Stimulated activated effector memory CD8-positive, alpha-beta T cell treated with anti-CD3 and anti-CD28 coated beads, Interleukin-12 subunit alpha, Interleukin-12 subunit beta, amount 100 ng/mL, for 72 hours (primary cell): ENCODE measurements around the gene DEXI.

Experiments used
- ATAC-seq: fragments of 150-1000 bp; cut with Tn5 transposase; 2 replicates; pipeline ENCODE4 v1.10.0; 2021
- DNase-seq, 2 donors: peaks; one replicate each; pipeline ENCODE4 v3.0.0; 2021 to 2022; ENCODE audit warnings: low spot score in 2 of 2
- H3K27ac Mint-ChIP-seq: one replicate; pipeline ENCODE4 v1.8.0; 2022; ENCODE audit warnings: mild to moderate bottlenecking, mixed read lengths
- H3K36me3 Mint-ChIP-seq: one replicate; pipeline ENCODE4 v1.8.0; 2022; ENCODE audit warnings: mild to moderate bottlenecking, mixed read lengths
- H3K4me1 Mint-ChIP-seq: one replicate; pipeline ENCODE4 v1.8.0; 2022; ENCODE audit warnings: mixed read lengths
- H3K4me3 Mint-ChIP-seq: one replicate; pipeline ENCODE4 v1.8.0; 2022; ENCODE audit warnings: mild to moderate bottlenecking, mixed read lengths
- H3K9me3 Mint-ChIP-seq: one replicate; pipeline ENCODE4 v1.8.0; 2022; ENCODE audit warnings: mixed read lengths

DEXI gene

DNA sequence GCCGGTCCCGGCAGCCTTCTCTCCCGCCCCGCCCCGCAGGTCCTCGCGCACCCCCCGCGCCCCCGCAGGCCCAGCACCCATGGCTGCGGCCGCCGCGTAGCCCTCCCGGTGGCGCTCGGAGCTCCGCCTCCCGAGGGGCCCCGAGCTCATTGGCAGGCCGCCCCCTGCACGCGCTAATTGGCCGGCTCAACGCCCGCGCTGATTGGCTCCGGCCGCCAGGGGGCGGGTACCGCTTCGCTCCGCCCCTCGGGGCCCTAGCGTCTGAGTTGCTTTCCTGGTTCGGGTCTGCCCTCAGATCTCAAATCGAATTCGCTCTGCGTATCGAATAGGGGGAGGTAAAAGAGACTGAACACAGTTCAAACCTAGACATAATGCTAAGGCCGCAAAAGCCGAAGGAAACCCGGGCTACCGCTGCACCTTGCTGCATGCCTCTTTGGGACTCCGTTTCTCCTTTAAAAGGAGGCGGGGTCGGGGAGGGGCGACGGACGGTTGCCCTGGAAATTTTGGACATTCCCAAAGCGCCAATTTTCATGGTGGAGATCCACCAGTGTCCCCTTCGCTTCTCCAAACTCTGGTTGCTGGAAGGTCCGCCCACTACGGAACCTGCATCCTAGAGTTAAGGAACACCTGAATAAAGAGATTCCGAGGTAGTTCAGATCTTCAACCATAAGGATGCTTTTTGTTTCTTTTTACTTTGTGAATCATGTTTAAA, at the start of gene DEXI:
TSS of gene DEXI (minus strand) at position 117 of the 712 bp plus-strand sequence. CDS start 463 bp downstream, outside the sequence.
- Mint-ChIP-seq H3K9me3 (no peaks in the 10 kb centered on the region), H3K27ac (peak within 1 kb of the TSS; percentile 65), H3K4me1 (peaks cover 83% of the 10 kb centered on the region), H3K36me3 (peaks cover 18% of the 10 kb centered on the region), H3K4me3 (peak within 1 kb of the TSS; percentile 79)
- ATAC-seq (peak; percentile 86), DNase-seq (peak; percentile 97)

DNA sequence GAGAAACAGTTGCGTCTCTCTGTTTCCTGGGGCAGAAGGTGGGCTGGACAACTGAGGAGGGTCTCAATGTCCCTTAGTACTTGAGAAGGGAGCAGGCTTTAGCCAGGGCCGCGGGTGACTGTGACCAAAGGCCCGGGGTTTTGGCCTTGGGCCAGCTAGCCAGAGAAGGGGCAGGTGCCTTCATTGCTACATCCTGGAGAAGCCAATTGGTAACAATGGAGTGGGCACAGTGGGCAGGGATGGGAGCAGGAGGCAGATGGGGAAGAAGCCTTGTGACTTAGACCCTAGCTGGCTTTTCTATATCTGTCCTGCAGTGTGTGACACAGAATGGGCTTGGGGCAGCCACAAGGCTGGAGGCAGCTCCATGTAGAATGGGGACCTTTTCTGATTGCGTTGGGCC, 48.1 kb upstream of the DEXI start:
- Mint-ChIP-seq H3K9me3 (no peaks in the 10 kb centered on the region), H3K4me3 (peak overlapping the region; percentile 56), H3K36me3 (peaks cover 63% of the 10 kb centered on the region), H3K4me1 (peaks cover 81% of the 10 kb centered on the region), H3K27ac (peak overlapping the region; percentile 70)
- ATAC-seq: no peak
- no peak for DNase-seq

DNA sequence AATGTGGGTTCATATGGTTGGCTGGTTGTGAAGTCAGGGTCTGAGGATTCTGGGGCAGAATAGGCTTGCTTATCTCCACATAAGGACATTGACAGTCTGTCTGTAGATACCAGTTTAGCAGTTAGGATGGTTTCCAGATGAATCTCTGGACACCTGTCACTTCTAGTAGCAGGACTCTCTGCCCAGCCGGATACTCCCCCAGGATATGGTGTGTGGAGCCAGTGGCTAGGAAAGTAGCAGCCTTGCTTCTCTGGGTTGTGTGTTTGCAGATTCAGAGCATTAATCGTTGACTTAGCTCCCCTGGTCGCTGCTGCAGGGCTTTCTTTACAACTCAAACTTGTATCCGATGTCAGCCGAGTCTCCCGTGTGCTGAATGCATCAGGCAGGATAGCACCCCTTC, 47.3 kb upstream of the DEXI start:
- Mint-ChIP-seq H3K4me3 (peak overlapping the region; percentile 46), H3K9me3 (no peaks in the 10 kb centered on the region), H3K4me1 (peaks cover 76% of the 10 kb centered on the region), H3K36me3 (peaks cover 64% of the 10 kb centered on the region), H3K27ac (peak overlapping the region; percentile 75)
- no peak for ATAC-seq
- no peak for DNase-seq

DNA sequence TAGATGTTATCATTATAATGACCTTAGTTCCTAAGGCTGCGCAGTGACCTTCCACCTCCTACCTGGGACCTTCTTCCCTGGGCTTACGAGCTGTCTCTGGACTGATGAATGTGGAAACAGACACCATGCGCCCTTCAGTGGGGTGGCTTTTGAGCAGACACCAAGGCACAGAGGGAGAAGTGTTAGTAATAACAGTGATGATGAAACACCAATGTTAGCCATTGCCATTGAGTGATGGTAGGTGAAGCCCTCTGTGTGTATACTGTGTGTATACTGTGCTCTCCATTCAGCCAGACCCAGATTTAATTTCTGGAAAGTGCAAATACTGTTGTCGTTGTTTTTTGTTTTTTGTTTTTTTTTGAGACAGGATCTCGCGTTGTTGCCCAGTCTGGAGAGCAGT, 46.6 kb upstream of the DEXI start:
- Mint-ChIP-seq H3K9me3 (no peaks in the 10 kb centered on the region), H3K4me3 (peak overlapping the region; percentile 46), H3K36me3 (peaks cover 65% of the 10 kb centered on the region), H3K4me1 (peaks cover 80% of the 10 kb centered on the region), H3K27ac (peak overlapping the region; percentile 75)
- DNase-seq (no peak), ATAC-seq (peak; percentile 19)

DNA sequence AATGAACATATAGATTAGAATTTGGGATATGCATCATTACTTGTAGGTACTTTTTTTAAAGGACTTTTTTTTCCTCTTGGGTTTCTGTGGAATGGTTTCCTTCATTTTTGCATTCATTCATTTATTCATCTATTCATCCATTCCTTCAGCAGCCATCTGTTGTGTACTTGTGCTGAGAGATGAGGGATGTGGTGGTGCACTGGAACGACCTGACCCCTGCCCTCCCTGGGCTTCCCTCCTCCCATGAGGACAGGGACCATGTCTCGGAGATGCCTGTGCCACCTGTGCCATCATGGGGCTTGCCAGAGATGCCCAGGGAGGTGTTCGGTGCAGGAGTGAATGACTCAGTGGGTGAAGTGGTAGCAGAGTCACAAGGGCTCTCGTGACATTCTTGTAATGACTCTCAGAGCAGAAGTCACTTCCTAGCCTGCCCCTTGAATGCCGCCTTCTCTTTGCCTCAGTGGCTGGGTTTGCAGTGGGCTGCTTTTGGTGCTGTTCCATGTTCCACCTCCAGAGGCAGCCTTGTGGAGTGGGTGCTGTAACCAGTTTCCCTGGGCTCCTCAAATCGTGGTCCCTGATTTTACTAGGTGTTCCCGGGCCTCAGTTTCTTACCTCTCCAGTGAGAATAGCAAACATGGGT, 46.0 kb upstream of the DEXI start:
- Mint-ChIP-seq H3K27ac (peak overlapping the region; percentile 75), H3K36me3 (peaks cover 59% of the 10 kb centered on the region), H3K4me1 (peaks cover 85% of the 10 kb centered on the region), H3K9me3 (no peaks in the 10 kb centered on the region), H3K4me3 (peak overlapping the region; percentile 46)
- DNase-seq (peak; percentile 63 to 90), ATAC-seq (peak; percentile 96)

DNA sequence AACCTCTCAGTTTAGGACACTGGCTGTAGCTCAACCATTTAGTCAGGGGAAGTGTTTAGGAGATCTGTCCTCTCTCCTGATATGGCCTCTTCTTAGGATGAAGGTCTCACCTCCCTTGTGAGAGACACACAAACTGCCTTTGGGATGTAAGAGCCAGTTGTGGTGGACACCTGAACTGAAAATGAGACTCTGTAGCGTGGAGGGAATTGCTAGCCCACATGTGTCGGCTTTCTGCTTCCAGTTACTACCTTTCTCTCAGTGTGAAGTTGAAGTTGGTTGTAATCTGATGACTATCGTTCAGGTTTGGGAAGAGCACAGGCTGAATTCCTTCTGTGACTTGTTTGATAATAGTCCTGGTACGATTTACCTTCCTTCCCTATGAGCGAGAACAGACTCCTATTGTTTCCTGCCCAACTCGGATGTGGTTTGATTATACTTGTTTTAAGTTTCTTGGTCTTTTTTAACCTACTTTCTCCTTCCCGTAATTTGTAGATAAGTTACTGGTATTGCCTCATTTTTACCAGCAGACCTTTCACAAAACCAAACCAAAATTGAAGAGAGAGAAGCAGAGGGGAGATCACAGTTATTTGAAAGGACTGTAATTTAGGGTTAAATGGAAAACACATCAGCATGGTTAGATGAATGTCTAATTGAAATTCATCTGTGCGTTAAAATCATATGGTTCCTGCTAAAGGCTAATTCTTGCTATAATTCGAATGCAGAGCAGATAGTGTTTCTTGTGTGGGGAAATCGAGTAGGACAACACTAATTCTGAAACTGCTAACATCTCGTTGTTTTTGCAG, 45.3 kb upstream of the DEXI start:
- H3K27ac Mint-ChIP-seq: peak overlapping the region; percentile 75
- DNase-seq (peak in 1 of 2 donors; percentile 57), ATAC-seq (peak; percentile 49)
- peak overlapping the region; percentile 46 for H3K4me3 Mint-ChIP-seq
- no peaks in the 10 kb centered on the region for H3K9me3 Mint-ChIP-seq
- peaks cover 60% of the 10 kb centered on the region for H3K36me3 Mint-ChIP-seq
- peaks cover 86% of the 10 kb centered on the region for H3K4me1 Mint-ChIP-seq

DNA sequence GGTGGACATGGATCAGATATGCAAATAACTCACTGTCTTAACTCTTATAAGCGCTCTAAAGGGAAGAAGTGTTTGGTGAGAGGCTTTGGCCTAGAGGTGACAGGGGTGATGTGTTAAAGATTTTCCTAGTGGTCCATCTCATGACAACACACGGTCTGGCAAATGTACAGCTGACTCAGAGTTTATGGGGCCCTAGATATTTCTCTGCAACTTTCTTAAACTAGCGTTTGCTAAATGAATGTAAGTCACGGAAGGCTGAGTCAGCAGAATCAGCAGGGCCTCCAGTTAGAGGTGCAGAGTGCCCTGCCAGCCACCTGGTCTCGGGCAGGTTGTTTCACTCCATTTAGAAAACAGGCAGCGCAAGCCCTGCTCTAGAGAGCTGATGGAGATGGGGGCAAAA, 42.2 kb upstream of the DEXI start:
- Mint-ChIP-seq H3K9me3 (no peaks in the 10 kb centered on the region), H3K27ac (peak overlapping the region; percentile 21), H3K4me3 (peak overlapping the region; percentile 75), H3K36me3 (peaks cover 69% of the 10 kb centered on the region), H3K4me1 (peaks cover 70% of the 10 kb centered on the region)
- no peak for DNase-seq
- ATAC-seq: no peak

DNA sequence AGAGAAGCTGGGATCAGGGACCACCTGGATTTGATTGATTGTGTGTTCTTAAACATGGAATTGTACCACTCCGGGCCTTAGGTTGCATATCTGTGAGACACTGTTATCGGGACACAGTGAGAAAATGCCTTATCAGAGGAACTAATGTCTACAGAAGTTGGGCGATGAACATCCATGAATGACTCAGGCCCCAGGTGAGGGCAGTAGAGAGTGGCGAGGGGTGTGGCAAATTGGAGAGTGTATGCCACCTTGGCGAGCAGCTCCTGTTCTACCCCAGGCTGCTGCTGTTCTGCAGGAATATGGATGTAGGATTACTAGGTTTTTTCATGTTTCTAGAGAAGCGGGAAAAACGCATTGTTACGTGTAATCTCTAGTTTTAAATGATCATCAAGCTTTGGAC, 40.9 kb upstream of the DEXI start:
- peaks cover 57% of the 10 kb centered on the region for H3K4me1 Mint-ChIP-seq
- no peaks in the 10 kb centered on the region for H3K9me3 Mint-ChIP-seq
- H3K36me3 Mint-ChIP-seq: peaks cover 69% of the 10 kb centered on the region
- DNase-seq: peak in 1 of 2 donors; percentile 64
- H3K27ac Mint-ChIP-seq: peak overlapping the region; percentile 90
- ATAC-seq: peak; percentile 33
- H3K4me3 Mint-ChIP-seq: peak overlapping the region; percentile 75

DNA sequence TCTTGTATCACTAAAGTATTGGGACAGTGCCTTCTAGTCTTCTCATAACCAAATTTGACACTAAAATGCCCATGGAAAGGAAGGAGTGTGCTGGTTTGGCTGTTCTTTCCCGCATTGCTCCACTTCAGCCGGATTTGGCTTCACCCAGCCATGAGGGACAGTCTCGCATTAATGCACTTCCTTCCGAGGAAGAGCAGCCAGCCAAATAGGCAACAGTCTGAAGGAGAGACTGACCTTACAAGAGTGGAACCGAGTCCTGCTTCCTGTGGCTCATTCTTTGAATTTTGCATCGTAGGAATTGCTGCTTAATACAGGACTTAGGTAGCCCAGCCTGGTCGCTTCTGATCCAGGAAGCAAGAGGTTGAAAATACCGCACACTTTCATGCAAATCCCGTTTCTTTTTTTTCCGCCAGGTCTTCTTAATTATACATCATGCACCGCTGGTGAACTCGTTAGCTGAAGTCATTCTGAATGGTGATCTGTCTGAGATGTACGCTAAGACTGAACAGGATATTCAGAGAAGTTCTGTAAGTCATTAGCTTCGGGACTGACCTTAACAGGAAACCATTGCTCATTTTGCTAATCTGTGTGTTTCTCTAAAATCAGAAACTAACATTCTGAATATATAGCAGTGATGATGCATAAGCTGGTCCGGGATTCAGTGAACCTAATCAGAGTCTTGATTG, 40.3 kb upstream of the DEXI start:
- peaks cover 57% of the 10 kb centered on the region for H3K4me1 Mint-ChIP-seq
- H3K27ac Mint-ChIP-seq: peak overlapping the region; percentile 90
- DNase-seq (no peak), ATAC-seq (peak; percentile 84)
- H3K36me3 Mint-ChIP-seq: peaks cover 74% of the 10 kb centered on the region
- peak overlapping the region; percentile 75 for H3K4me3 Mint-ChIP-seq
- H3K9me3 Mint-ChIP-seq: no peaks in the 10 kb centered on the region

DNA sequence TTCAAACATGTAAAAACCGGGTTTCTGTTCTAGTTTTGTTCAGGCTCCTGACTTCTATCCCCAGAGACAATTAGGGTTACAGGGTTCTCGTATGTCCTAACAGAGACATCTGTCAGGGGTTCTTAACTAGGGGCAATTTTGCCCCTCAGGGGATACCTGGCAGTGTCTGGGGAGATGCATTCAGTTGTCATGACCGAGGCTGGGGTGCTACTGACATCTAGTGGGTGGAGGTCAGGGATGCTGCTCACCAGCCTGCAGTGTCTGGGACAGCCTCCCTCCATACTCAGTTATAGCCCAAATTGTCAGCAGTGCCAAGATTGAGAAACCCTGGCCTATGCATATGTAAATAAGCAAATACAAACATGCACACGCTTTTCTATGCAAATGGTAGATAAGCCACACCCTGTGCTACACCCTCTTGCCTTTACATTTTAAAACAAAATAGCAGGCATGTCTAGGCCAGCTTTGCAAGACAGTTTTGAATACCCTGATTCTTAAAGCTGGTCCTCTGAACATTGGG, 39.5 kb upstream of the DEXI start:
- H3K4me3 Mint-ChIP-seq: peak overlapping the region; percentile 75
- no peaks in the 10 kb centered on the region for H3K9me3 Mint-ChIP-seq
- H3K4me1 Mint-ChIP-seq: peaks cover 51% of the 10 kb centered on the region
- peaks cover 76% of the 10 kb centered on the region for H3K36me3 Mint-ChIP-seq
- ATAC-seq (peak; percentile 82), DNase-seq (peak in 1 of 2 donors; percentile 82)
- H3K27ac Mint-ChIP-seq: peak overlapping the region; percentile 90

DNA sequence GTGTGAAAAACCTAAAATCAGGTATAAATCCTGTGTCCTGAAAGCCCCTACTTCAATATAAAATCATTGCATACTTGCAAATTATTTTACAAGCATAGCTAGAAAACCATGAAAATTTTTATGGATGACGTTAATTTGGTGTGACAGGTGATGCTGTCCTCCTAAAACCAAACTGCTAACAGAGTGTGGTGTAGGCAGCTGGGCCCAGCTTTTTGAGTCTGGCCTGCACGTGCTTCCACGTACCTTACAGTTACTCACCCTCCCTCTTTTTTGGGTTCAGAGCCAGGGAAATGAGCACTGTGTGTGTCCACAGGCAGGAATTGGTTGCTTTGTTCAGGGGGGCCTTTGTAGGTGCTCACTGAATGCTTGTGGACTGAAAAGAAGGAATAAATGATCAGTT, 38.5 kb upstream of the DEXI start:
- Mint-ChIP-seq H3K4me3 (peak overlapping the region; percentile 75), H3K36me3 (peaks cover 78% of the 10 kb centered on the region), H3K9me3 (no peaks in the 10 kb centered on the region), H3K27ac (peak overlapping the region; percentile 29), H3K4me1 (peaks cover 44% of the 10 kb centered on the region)
- no peak for DNase-seq
- no peak for ATAC-seq

DNA sequence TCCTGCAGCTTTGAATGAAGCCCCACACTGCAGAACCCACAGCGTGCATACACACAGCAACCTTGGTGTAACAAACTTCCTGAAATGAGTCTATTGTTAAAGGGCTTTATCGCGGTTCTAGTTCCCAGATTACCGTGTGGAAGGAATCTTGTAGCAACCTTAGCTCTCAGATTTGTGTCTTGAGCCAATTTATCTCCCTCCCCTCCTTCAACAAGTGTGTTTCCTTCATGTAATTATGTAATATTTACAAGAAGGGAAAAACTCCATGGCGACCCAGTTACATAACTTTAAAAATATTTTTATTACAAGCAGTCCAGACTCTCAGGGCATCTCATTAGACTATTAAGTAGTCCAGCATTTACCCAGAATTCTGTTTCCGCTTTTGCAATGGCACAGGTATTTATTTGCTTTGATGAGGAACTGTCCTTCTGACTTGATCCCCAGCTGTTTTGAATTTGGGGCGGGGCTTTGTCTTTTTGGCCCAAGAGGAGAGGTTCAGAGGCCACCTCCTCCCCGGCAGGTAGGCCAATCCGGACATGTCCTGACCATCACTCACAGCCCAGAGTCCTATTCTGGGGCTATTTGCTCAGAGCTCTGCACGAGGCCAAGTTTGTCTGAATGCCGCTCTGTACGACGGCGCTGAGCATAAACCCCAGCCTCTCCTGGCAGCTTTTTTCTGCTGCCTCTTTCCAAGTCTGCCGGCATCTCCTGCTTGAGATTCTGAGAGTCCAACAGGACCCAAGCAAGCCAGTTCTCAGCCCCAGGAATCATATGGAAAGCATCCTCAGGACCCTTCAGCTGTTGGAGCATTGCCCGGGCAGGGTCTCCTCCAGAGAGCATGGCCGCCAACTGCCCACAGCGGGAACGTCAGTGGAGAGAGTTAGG, 37.7 kb upstream of the DEXI start:
- Mint-ChIP-seq H3K9me3 (no peaks in the 10 kb centered on the region), H3K4me1 (peaks cover 44% of the 10 kb centered on the region), H3K4me3 (peak overlapping the region; percentile 75), H3K27ac (peak overlapping the region; percentile 10), H3K36me3 (peaks cover 87% of the 10 kb centered on the region)
- no peak for DNase-seq
- no peak for ATAC-seq

DNA sequence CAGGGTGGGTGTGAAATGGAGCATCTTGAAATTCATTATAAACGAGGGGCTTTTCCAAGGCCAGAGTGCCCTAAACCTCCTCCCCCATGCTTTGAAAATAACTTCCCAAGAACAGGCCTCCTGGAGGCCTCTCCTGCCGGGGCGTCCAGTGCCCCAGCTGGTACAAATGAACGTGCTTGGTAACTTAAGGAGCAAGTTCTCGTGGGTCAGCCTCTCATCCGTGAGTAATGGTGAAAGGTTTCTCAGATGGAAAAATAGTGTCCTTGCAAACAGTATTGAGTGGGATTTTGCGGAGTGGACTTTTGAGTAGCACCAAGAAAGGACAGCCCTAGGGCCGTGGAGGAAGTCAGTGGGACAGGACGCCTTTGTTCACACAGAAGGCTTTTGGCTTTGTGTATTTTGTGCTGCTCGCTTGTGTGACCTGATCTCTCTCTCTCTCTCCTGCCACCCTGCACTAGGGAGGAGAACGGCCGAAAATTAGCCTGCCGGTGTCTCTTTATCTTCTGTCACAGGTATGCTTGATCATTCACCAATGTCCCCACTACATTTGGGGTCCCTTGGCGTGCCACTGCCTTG, 36.7 kb upstream of the DEXI start:
- Mint-ChIP-seq H3K27ac (peak overlapping the region; percentile 10), H3K36me3 (peaks cover 88% of the 10 kb centered on the region), H3K9me3 (no peaks in the 10 kb centered on the region), H3K4me1 (peaks cover 43% of the 10 kb centered on the region), H3K4me3 (no peak overlapping the region)
- ATAC-seq (no peak), DNase-seq (no peak)

DNA sequence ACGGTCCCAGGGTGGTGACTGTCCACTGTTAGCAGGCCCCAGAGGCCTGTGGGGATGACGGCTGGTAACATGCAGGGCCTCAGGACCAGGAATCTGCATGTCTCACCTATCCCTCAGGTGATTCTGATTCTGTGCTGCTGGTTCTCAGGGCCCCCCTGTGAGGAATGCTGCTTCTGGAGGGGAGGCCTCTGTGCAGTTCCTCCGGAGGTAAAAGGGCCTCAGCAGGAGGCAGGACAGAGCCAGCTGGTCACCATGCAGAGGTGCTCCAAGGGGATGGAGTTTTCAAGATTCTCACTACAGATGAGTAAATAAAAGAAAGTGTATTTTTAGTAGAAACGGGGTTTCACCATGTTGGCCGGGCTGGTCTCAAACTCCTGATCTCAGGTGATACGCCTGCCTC, 35.9 kb upstream of the DEXI start:
- Mint-ChIP-seq H3K4me3 (no peak overlapping the region), H3K4me1 (peaks cover 40% of the 10 kb centered on the region), H3K27ac (peak overlapping the region; percentile 54), H3K36me3 (peaks cover 96% of the 10 kb centered on the region), H3K9me3 (no peaks in the 10 kb centered on the region)
- DNase-seq (no peak), ATAC-seq (no peak)
